ENCODE data around the gene ATXN1.

Gene ATXN1

DNA sequence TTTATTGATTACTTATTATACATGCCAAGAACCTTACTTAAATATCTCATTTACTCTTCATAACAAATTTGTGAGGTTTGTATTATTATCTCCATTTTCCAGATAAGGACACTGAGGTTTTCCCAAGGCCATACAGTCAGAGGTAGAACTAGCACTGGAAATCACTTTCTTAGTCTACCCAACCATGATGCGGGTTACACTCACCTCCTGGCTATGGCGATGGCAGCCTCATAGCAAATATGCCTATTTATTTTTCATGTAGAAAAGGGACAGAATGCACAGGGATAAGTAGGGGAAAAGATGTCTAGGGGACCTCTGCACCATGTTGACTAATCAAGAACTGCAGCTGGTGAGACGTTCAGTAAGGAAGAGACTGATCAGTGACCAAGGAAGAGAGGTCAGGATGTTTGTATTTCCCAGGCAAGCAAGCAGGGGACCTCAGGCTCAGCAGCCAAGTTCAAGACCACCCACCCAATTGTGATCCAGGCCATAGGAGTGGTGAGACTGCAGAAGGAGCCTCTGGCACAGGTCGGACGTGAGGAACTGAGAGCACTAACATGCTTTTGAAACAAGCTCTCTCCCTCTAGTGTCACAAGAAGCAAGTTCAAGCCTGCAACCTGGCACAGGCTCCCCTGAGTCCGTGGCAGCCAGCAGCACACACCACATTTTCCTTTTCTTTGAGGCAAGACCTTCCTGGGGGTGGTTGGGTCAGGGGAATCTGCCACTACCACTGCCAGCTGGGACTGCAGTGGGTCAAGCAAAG, 425.0 kb downstream of the ATXN1 start:
- H3K36me3 ChIP-seq (ENCODE audit: control insufficient read depth in 2 of 2, insufficient read depth in 1 of 2, low read length in 2 of 2): no peaks in the 10 kb centered on the region
- no peak overlapping the region for H3K27ac ChIP-seq (ENCODE audit: extremely low read depth, low read depth, low read length)
- H3K9me3 ChIP-seq (ENCODE audit: control insufficient read depth, insufficient read depth, low read depth, low read length): no peaks in the 10 kb centered on the region
- CTCF ChIA-PET: interaction anchor here (0.7 to 1.1 kb wide), 2 partner anchors 46 to 437 kb away, joined by 3 read pairs; no protein-coding TSS in a partner anchor
- H3K4me1 ChIP-seq (ENCODE audit: control insufficient read depth, insufficient read depth, low read length): peaks cover 4% of the 10 kb centered on the region; the same call in 1 of the 2 replicates
- POLR2A ChIA-PET: no interaction called here
- no peak overlapping the region for H3K4me3 ChIP-seq (ENCODE audit: low read depth, low read length)
- no peak for TF ChIP-seq ZSCAN16 (tag by site-specific recombination; IDR thresholded peaks at IDR 0.05)
- TF ChIP-seq ZNF10 (tag by site-specific recombination; IDR thresholded peaks at IDR 0.05): no peak
- TF ChIP-seq ZNF785 (tag by site-specific recombination; IDR thresholded peaks at IDR 0.05): no peak
- no peak for TF ChIP-seq ZNF426 (tag by site-specific recombination; IDR thresholded peaks at IDR 0.05)
- TF ChIP-seq, protein P1, sequence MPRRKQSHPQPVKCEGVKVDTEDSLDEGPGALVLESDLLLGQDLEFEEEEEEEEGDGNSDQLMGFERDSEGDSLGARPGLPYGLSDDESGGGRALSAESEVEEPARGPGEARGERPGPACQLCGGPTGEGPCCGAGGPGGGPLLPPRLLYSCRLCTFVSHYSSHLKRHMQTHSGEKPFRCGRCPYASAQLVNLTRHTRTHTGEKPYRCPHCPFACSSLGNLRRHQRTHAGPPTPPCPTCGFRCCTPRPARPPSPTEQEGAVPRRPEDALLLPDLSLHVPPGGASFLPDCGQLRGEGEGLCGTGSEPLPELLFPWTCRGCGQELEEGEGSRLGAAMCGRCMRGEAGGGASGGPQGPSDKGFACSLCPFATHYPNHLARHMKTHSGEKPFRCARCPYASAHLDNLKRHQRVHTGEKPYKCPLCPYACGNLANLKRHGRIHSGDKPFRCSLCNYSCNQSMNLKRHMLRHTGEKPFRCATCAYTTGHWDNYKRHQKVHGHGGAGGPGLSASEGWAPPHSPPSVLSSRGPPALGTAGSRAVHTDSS (tag by site-specific recombination; IDR thresholded peaks at IDR 0.05): no peak
- TF ChIP-seq ZNF555 (tag by site-specific recombination; conservative IDR thresholded peaks at IDR 0.05): no peak
- no peak for TF ChIP-seq KLF7 (tag by site-specific recombination; IDR thresholded peaks at IDR 0.05; ENCODE audit: borderline replicate concordance)
- TF ChIP-seq ZFP3 (tag by site-specific recombination; IDR thresholded peaks at IDR 0.05; ENCODE audit: low read depth): no peak
- no peak for TF ChIP-seq ZNF16 (tag by site-specific recombination; IDR thresholded peaks at IDR 0.05; ENCODE audit: low read depth)
- no peak for TF ChIP-seq ZBTB44 (tag by site-specific recombination; IDR thresholded peaks at IDR 0.05)
- no peak for TF ChIP-seq EGR2 (tag by site-specific recombination; IDR thresholded peaks at IDR 0.05; ENCODE audit: low read depth)
- TF ChIP-seq ZNF791 (tag by site-specific recombination; IDR thresholded peaks at IDR 0.05): no peak
- TF ChIP-seq RBAK (tag by site-specific recombination; IDR thresholded peaks at IDR 0.05): no peak
- TF ChIP-seq, protein P2, sequence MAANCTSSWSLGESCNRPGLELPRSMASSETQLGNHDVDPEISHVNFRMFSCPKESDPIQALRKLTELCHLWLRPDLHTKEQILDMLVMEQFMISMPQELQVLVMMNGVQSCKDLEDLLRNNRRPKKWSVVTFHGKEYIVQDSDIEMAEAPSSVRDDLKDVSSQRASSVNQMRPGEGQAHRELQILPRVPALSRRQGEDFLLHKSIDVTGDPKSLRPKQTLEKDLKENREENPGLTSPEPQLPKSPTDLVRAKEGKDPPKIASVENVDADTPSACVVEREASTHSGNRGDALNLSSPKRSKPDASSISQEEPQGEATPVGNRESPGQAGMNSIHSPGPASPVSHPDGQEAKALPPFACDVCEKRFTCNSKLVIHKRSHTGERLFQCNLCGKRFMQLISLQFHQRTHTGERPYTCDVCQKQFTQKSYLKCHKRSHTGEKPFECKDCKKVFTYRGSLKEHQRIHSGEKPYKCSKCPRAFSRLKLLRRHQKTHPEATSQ (tag by site-specific recombination; IDR thresholded peaks at IDR 0.05): no peak
- TF ChIP-seq, protein P3, sequence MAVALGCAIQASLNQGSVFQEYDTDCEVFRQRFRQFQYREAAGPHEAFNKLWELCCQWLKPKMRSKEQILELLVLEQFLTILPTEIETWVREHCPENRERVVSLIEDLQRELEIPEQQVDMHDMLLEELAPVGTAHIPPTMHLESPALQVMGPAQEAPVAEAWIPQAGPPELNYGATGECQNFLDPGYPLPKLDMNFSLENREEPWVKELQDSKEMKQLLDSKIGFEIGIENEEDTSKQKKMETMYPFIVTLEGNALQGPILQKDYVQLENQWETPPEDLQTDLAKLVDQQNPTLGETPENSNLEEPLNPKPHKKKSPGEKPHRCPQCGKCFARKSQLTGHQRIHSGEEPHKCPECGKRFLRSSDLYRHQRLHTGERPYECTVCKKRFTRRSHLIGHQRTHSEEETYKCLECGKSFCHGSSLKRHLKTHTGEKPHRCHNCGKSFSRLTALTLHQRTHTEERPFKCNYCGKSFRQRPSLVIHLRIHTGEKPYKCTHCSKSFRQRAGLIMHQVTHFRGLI (tag by site-specific recombination; IDR thresholded peaks at IDR 0.05): no peak
- TF ChIP-seq, protein P4, sequence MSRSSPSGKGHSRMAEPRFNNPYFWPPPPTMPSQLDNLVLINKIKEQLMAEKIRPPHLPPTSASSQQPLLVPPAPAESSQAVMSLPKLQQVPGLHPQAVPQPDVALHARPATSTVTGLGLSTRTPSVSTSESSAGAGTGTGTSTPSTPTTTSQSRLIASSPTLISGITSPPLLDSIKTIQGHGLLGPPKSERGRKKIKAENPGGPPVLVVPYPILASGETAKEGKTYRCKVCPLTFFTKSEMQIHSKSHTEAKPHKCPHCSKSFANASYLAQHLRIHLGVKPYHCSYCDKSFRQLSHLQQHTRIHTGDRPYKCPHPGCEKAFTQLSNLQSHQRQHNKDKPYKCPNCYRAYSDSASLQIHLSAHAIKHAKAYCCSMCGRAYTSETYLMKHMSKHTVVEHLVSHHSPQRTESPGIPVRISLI (tag by site-specific recombination; IDR thresholded peaks at IDR 0.05): no peak
- no peak for TF ChIP-seq ZNF514 (tag by site-specific recombination; IDR thresholded peaks at IDR 0.05)
- no peak for TF ChIP-seq ZNF560 (tag by site-specific recombination; IDR thresholded peaks at IDR 0.05; ENCODE audit: borderline replicate concordance)
- TF ChIP-seq ZBTB10 (tag by site-specific recombination; IDR thresholded peaks at IDR 0.05): no peak
